Measurements from ENCODE around the gene MPO. TPM values are rescaled to one million over a fixed set of nuclear protein-coding genes. Genes with fewer than 3 reads are reported as not detected.

Gene MPO
- total and polyA plus RNA-seq, 4 donors = 0.14 to 221 (median 0.52) TPM

DNA sequence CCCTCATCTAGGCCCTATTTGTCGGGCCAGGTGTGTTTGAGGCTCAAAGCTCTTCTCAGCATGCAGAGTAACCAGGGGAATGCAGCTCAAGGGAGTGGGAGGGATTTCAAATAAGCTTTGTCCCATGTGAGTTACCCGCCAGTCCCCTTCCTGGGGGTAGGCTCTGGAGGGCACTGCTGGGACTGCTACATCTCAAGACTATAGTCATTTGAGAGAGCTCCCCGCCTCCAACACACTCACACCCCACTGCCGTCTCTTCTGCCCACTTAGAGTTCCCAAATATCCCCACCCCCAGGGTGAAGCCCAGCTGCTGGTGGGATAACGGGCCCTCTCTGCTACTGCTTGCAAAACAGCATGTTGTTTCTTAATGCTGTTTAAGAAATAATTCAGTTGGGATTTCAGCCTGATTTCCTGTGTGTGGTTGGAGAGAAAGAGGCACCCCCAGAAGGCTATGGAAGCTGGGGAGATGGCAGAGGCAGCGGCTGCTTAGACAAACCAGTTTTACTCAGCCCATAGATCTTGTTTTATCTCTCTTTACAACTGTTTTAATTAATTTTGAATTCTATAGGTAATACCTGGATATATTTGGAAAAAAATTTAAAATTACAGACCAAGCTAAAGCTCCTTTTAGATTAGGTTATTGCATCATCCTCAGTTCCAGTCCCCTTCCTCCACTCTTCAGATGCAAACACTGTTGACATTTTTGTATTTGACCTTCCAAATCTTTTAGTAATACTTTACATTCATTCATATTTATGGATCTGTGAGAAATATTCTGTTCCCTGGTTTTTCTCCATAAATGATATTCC, 4.1 kb upstream of the MPO start (continued):
- TF ChIP-seq, protein P1, sequence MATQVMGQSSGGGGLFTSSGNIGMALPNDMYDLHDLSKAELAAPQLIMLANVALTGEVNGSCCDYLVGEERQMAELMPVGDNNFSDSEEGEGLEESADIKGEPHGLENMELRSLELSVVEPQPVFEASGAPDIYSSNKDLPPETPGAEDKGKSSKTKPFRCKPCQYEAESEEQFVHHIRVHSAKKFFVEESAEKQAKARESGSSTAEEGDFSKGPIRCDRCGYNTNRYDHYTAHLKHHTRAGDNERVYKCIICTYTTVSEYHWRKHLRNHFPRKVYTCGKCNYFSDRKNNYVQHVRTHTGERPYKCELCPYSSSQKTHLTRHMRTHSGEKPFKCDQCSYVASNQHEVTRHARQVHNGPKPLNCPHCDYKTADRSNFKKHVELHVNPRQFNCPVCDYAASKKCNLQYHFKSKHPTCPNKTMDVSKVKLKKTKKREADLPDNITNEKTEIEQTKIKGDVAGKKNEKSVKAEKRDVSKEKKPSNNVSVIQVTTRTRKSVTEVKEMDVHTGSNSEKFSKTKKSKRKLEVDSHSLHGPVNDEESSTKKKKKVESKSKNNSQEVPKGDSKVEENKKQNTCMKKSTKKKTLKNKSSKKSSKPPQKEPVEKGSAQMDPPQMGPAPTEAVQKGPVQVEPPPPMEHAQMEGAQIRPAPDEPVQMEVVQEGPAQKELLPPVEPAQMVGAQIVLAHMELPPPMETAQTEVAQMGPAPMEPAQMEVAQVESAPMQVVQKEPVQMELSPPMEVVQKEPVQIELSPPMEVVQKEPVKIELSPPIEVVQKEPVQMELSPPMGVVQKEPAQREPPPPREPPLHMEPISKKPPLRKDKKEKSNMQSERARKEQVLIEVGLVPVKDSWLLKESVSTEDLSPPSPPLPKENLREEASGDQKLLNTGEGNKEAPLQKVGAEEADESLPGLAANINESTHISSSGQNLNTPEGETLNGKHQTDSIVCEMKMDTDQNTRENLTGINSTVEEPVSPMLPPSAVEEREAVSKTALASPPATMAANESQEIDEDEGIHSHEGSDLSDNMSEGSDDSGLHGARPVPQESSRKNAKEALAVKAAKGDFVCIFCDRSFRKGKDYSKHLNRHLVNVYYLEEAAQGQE (IDR thresholded peaks at IDR 0.05) = no peak
- no peak for TF ChIP-seq FOXA2 (IDR thresholded peaks at IDR 0.05)
- TF ChIP-seq RAD21 (IDR thresholded peaks at IDR 0.05) = no peak

DNA sequence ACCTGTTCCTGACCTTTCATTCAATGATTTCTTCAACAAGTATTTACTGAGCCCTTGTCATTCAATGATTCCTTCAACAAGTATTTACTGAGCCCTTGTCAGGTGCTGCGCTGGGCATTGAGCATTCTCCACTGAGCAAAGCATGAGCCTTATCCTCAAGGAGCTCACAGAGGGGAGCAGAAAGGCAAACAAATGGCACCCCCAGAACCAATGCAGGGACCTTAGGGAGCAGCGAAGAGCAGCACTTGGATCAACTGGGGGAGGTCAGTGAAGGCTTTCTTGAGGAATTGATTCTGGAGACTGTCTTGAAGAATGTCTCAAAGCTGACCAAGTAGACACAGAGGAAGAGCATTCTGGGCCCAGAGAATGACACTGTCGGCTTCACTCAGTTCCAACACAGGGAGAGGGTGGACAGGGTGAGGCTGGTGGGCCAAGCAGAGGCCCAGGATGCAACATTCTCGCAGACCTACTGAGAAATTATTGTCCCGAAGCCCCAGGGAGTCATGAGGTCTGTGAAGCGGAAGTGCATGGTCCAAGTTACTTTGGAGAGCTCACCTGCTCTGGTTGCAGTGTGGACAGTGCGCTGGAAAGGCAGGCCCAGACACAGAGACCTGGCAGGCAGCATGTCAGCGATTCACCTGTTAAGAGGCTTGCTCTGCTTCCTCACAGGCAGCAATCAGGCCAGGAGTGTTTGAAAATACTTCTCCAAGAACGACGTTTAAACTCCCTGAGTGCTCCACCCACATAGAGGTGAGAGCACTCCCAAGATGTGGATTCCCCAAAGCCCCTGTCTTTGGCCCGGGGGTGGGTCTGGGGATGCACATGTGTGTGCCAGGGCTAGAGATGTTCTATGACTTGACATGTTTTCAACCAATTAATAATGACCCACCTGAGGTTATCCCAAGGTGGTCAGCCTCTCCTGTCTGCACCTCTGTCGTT, 3.2 kb upstream of the MPO start:
- H3K36me3 ChIP-seq (ENCODE audit: control insufficient read depth in 4 of 4, insufficient read depth in 3 of 4, low read depth in 1 of 4, low read length in 3 of 4) = no peaks in the 10 kb centered on the region
- no peak overlapping the region for H3K4me3 ChIP-seq (ENCODE audit: low read depth in 1 of 3, low read length in 3 of 3)
- H3K9me3 ChIP-seq (ENCODE audit: control insufficient read depth in 4 of 4, low read length in 3 of 4) = no peaks in the 10 kb centered on the region
- no peak overlapping the region for H3K9ac ChIP-seq (ENCODE audit: low read depth in 1 of 2, low read length in 2 of 2)
- H3K4me1 ChIP-seq (ENCODE audit: control insufficient read depth in 4 of 4, insufficient read depth in 4 of 4, low read length in 3 of 4) = peaks cover 0 to 7% (median 3%) of the 10 kb centered on the region in 4 donors
- no peak for DNase-seq (ENCODE audit: low spot score)
- H3K27ac ChIP-seq (ENCODE audit: low read depth in 1 of 2, low read length in 2 of 2) = no peak overlapping the region
- TF ChIP-seq, protein P1 (IDR thresholded peaks at IDR 0.05) = no peak
- TF ChIP-seq HNF4G (IDR thresholded peaks at IDR 0.05) (no peak), TAF1 (conservative IDR thresholded peaks at IDR 0.05) (no peak), EGR1 (IDR thresholded peaks at IDR 0.05; ENCODE audit: low read depth in 2 of 2) (no peak), RXRA (IDR thresholded peaks at IDR 0.05) (no peak)
- 72% methylated on average over 12 of the region's 12 CpGs for WGBS
- peaks cover 0 to 3% (median 0%) of the 10 kb centered on the region in 4 donors for H3K27me3 ChIP-seq (ENCODE audit: control insufficient read depth in 4 of 4, insufficient read depth in 4 of 4, low read length in 3 of 4)

DNA sequence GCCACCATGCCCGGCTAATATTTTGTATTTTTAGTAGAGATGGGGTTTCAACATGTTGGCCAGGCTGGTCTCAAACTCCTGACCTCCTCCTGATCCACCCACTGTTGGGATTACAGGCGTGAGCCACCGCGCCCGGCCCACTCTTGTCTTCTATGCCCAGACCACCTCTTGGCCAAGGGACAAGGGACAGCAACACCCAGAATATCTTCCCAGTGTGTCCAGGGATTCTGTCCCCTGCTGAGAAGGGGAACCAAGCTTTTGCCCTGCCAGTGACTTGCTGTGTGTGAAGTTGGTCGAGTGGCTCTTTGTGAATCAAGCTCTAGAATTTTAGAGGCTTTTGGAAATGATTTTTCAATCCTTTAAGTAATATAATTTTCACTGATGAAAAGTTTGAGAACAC, 1.7 kb upstream of the MPO start:
- Histone ChIP-seq H3K36me3 (ENCODE audit: control insufficient read depth in 4 of 4, insufficient read depth in 3 of 4, low read depth in 1 of 4, low read length in 3 of 4) (no peaks in the 10 kb centered on the region), H3K27ac (ENCODE audit: low read depth in 1 of 2, low read length in 2 of 2) (no peak overlapping the region), H3K27me3 (ENCODE audit: control insufficient read depth in 4 of 4, insufficient read depth in 4 of 4, low read length in 3 of 4) (peaks cover 0 to 3% (median 0%) of the 10 kb centered on the region in 4 donors), H3K4me3 (ENCODE audit: low read depth in 1 of 3, low read length in 3 of 3) (no peak overlapping the region), H3K4me1 (ENCODE audit: control insufficient read depth in 4 of 4, insufficient read depth in 4 of 4, low read length in 3 of 4) (peaks cover 0 to 9% (median 4%) of the 10 kb centered on the region in 4 donors), H3K9ac (ENCODE audit: low read depth in 1 of 2, low read length in 2 of 2) (no peak overlapping the region), H3K9me3 (ENCODE audit: control insufficient read depth in 4 of 4, low read length in 3 of 4) (no peaks in the 10 kb centered on the region)
- WGBS = 86% methylated on average over 6 of the region's 6 CpGs
- DNase-seq (ENCODE audit: low spot score) = no peak
- TF ChIP-seq, protein P2, sequence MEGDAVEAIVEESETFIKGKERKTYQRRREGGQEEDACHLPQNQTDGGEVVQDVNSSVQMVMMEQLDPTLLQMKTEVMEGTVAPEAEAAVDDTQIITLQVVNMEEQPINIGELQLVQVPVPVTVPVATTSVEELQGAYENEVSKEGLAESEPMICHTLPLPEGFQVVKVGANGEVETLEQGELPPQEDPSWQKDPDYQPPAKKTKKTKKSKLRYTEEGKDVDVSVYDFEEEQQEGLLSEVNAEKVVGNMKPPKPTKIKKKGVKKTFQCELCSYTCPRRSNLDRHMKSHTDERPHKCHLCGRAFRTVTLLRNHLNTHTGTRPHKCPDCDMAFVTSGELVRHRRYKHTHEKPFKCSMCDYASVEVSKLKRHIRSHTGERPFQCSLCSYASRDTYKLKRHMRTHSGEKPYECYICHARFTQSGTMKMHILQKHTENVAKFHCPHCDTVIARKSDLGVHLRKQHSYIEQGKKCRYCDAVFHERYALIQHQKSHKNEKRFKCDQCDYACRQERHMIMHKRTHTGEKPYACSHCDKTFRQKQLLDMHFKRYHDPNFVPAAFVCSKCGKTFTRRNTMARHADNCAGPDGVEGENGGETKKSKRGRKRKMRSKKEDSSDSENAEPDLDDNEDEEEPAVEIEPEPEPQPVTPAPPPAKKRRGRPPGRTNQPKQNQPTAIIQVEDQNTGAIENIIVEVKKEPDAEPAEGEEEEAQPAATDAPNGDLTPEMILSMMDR (IDR thresholded peaks at IDR 0.05; ENCODE audit: low read depth, low read length, missing input control) = no peak
- TF ChIP-seq TAF1 (conservative IDR thresholded peaks at IDR 0.05) (no peak), JUND (IDR thresholded peaks at IDR 0.05) (no peak), GABPA (IDR thresholded peaks at IDR 0.05 in 1 of 2, conservative IDR thresholded peaks at IDR 0.05 in 1 of 2) (no peak), NR2F2 (IDR thresholded peaks at IDR 0.05) (no peak), HNF4G (IDR thresholded peaks at IDR 0.05) (no peak), RAD21 (IDR thresholded peaks at IDR 0.05) (no peak), FOXA2 (IDR thresholded peaks at IDR 0.05) (no peak), HNF4A (conservative IDR thresholded peaks at IDR 0.05) (no peak)
- TF ChIP-seq, protein P3, sequence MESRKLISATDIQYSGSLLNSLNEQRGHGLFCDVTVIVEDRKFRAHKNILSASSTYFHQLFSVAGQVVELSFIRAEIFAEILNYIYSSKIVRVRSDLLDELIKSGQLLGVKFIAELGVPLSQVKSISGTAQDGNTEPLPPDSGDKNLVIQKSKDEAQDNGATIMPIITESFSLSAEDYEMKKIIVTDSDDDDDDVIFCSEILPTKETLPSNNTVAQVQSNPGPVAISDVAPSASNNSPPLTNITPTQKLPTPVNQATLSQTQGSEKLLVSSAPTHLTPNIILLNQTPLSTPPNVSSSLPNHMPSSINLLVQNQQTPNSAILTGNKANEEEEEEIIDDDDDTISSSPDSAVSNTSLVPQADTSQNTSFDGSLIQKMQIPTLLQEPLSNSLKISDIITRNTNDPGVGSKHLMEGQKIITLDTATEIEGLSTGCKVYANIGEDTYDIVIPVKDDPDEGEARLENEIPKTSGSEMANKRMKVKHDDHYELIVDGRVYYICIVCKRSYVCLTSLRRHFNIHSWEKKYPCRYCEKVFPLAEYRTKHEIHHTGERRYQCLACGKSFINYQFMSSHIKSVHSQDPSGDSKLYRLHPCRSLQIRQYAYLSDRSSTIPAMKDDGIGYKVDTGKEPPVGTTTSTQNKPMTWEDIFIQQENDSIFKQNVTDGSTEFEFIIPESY (IDR thresholded peaks at IDR 0.05) = no peak

Measured in liver (tissue), 9 donors.